OCI-LY7 (cell line): Measurements from ENCODE around the gene NCL. TPM values are rescaled to one million over a fixed set of nuclear protein-coding genes. Genes with fewer than 3 reads are reported as not detected.

Experiments used
- Bru-seq: library from RNA; stranded (reverse); fragments of 400-500 nt; gene quantifications from one replicate; lab custom pipeline; 2021; lab: Mats Ljungman, UMichigan
- BruChase-seq, 2 experiments: library from RNA; stranded (reverse); fragments of 400-500 nt; gene quantifications; one replicate each; lab custom pipeline; 2021; lab: Mats Ljungman, UMichigan
- BruUV-seq: library from RNA; stranded (reverse); fragments of 400-500 nt; replicated peaks from 2 replicates; lab custom pipeline; 2021; lab: Mats Ljungman, UMichigan
- CTCF ChIA-PET: fragments of 300-600 bp; sonication (Branson Sonifier 250); formaldehyde crosslinking; loops from one replicate; lab custom pipeline; 2022; ENCODE audit warnings: antibody characterized with exemption; ENCODE audit not compliant: unreplicated experiment; lab: Charles Lee
- POLR2A ChIA-PET: fragments of 300-600 bp; sonication (Branson Sonifier 250); formaldehyde crosslinking; loops from one replicate; lab custom pipeline; 2022; ENCODE audit warnings: antibody characterized with exemption; lab: Charles Lee
- DNase-seq: peaks from one replicate; pipeline ENCODE4 v3.0.0-alpha.2; 2015; ENCODE audit warnings: low spot score
- H2AFZ ChIP-seq: fragments of 200-600 bp; sonication (generic), shearing (Covaris generic); 2 replicates; pipeline ENCODE4 v1.6.1; 2014; ENCODE audit warnings: mild to moderate bottlenecking, antibody characterized with exemption, low read length, moderate library complexity
- H3K27ac ChIP-seq: fragments of 200-600 bp; sonication (generic); 2 replicates; pipeline ENCODE4 v1.5.1; 2014; ENCODE audit warnings: mixed run types, low read depth, mild to moderate bottlenecking, moderate library complexity, low read length, inconsistent platforms; ENCODE audit not compliant: poor library complexity, severe bottlenecking
- H3K36me3 ChIP-seq: fragments of 200-600 bp; sonication (generic); 2 replicates; pipeline ENCODE4 v1.6.1; 2014; ENCODE audit warnings: mild to moderate bottlenecking, antibody characterized with exemption, low read length, moderate library complexity, mixed read lengths; ENCODE audit not compliant: insufficient read depth
- H3K4me1 ChIP-seq: fragments of 200-600 bp; sonication (generic); 2 replicates; pipeline ENCODE4 v1.5.1; 2014; ENCODE audit warnings: mild to moderate bottlenecking, low read length; ENCODE audit not compliant: insufficient read depth, poor library complexity, severe bottlenecking
- H3K4me2 ChIP-seq: fragments of 200-600 bp; sonication (generic); 2 replicates; pipeline ENCODE4 v1.6.1; 2014; ENCODE audit warnings: mild to moderate bottlenecking, low read length
- H3K4me3 ChIP-seq: fragments of 200-600 bp; sonication (generic); 2 replicates; pipeline ENCODE4 v1.5.1; 2014; ENCODE audit warnings: mild to moderate bottlenecking, low read depth, low read length; ENCODE audit not compliant: poor library complexity, severe bottlenecking
- H3K79me2 ChIP-seq: fragments of 200-600 bp; sonication (generic); 2 replicates; pipeline ENCODE4 v1.6.1; 2016; ENCODE audit warnings: low read depth, mild to moderate bottlenecking, low read length, moderate library complexity, mixed read lengths; ENCODE audit not compliant: insufficient read depth
- H3K9me2 ChIP-seq: fragments of 200-600 bp; sonication (generic); 2 replicates; pipeline ENCODE4 v1.6.1; 2016; ENCODE audit warnings: mild to moderate bottlenecking, low read length, mixed read lengths; ENCODE audit not compliant: insufficient read depth
- H3K9me3 ChIP-seq: fragments of 200-600 bp; sonication (generic); 2 replicates; pipeline ENCODE4 v1.6.1; 2014; ENCODE audit warnings: mild to moderate bottlenecking, mixed run types, low read length, mixed read lengths
- H4K20me1 ChIP-seq: fragments of 200-600 bp; sonication (generic); 2 replicates; pipeline ENCODE4 v1.6.1; 2014; ENCODE audit warnings: mild to moderate bottlenecking, antibody characterized with exemption, low read length, moderate library complexity, mixed read lengths; ENCODE audit not compliant: insufficient read depth
- EZH2phosphoT487 ChIP-seq: fragments of 200-600 bp; sonication (generic); IDR thresholded peaks from 2 replicates; pipeline ENCODE4 v1.6.1; 2018; ENCODE audit warnings: low read depth, borderline replicate concordance, mild to moderate bottlenecking, mixed run types, antibody characterized with exemption, low read length, moderate library complexity, mixed read lengths
- intact Hi-C: fragments of 100-400 bp; cut with micrococcal nuclease; formaldehyde crosslinking; loops from one replicate; pipeline ENCODE4 v1.10.0; 2022; ENCODE audit not compliant: unreplicated experiment
- long read RNA-seq: library from polyadenylated mRNA; stranded (forward); transcript quantifications from one replicate; pipeline ENCODE4 v2.0.0, GENCODE V29; 2022
- total RNA-seq, 2 experiments: library from RNA; depleted of rRNA in 1 of 2; stranded (reverse); fragments of >200 nt in 1 of 2; shearing (Covaris generic) in 1 of 2; gene quantifications; 2 replicates each; pipeline ENCODE4 v1.2.3, GENCODE V29; 2014 to 2022
- TF ChIP-seq, protein P1 (sequence below): fragments of 200-600 bp; sonication (generic); conservative IDR thresholded peaks from 2 replicates; pipeline ENCODE4 v1.5.1; 2014; ENCODE audit warnings: mild to moderate bottlenecking, antibody characterized with exemption, low read length, moderate library complexity, mixed read lengths

NCL gene, protein sequence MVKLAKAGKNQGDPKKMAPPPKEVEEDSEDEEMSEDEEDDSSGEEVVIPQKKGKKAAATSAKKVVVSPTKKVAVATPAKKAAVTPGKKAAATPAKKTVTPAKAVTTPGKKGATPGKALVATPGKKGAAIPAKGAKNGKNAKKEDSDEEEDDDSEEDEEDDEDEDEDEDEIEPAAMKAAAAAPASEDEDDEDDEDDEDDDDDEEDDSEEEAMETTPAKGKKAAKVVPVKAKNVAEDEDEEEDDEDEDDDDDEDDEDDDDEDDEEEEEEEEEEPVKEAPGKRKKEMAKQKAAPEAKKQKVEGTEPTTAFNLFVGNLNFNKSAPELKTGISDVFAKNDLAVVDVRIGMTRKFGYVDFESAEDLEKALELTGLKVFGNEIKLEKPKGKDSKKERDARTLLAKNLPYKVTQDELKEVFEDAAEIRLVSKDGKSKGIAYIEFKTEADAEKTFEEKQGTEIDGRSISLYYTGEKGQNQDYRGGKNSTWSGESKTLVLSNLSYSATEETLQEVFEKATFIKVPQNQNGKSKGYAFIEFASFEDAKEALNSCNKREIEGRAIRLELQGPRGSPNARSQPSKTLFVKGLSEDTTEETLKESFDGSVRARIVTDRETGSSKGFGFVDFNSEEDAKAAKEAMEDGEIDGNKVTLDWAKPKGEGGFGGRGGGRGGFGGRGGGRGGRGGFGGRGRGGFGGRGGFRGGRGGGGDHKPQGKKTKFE
- total RNA-seq (2014; rRNA removed; shearing (Covaris generic)) (255 and 413 TPM in 2 replicates), total RNA-seq (2022) (895 and 1,007 TPM in 2 replicates), Bru-seq, nascent RNA (percentile 100 among the genes with signal in this experiment), BruChase-seq, experiment 1, labeled RNA remaining after a 6-hour chase (percentile 100 among the genes with signal in this experiment), BruChase-seq, experiment 2, labeled RNA remaining after a 2-hour chase (percentile 100 among the genes with signal in this experiment)
- long read RNA-seq, full-length matches to known transcripts, result 773 of 939 reads
- long read RNA-seq, partial matches to known transcripts, result 53 of 939 reads
- long read RNA-seq, other reads (novel, unspliced or antisense), result 113 of 939 reads

DNA sequence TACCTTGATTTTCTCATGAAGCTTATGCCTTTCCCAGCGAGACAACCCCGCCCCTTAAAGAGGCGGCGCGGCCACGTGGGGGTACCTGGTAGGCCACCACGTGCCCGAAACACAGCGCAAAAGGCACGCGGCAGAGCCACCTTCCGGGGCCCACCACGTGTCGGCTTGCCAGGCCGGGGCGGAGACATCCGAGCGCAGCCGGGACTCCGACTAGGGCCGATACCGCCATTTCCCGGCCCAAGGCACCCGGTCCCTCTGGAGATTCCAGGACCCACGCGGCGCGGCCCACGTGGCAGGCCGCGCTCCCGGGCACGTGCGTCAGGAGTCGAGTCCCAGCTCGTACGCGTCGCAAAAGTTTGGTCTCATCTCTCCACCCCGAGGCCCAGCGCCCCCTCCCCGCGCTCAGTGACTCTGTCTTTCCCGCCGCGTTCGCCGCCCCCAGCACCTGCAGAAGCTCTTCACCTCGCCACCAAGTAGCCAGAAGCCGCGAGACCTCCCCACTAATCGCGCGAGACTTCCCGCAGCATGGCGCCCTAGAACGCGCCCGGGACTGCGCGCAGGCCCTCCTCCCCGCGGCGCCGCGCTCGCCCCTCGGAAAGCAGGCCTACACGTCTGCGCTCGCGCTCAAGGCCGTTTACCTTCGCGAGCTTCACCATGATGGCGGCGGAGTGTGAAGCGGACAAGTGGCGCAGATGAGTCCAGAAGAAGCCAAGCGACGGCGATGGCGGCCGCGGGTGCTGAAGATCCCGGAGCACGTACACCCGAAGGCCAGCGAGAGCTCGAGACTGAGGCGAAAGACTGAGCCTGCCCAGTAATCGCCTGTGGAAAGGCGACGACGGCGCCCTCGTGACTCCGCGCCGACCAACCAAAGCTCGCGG, at the start of gene NCL:
NCL (minus strand) TSS at position 787 of the 878 bp plus-strand sequence; CDS start at position 656, 131 bp downstream.
- TF ChIP-seq EZH2phosphoT487, result no peak
- TF ChIP-seq, protein P1, sequence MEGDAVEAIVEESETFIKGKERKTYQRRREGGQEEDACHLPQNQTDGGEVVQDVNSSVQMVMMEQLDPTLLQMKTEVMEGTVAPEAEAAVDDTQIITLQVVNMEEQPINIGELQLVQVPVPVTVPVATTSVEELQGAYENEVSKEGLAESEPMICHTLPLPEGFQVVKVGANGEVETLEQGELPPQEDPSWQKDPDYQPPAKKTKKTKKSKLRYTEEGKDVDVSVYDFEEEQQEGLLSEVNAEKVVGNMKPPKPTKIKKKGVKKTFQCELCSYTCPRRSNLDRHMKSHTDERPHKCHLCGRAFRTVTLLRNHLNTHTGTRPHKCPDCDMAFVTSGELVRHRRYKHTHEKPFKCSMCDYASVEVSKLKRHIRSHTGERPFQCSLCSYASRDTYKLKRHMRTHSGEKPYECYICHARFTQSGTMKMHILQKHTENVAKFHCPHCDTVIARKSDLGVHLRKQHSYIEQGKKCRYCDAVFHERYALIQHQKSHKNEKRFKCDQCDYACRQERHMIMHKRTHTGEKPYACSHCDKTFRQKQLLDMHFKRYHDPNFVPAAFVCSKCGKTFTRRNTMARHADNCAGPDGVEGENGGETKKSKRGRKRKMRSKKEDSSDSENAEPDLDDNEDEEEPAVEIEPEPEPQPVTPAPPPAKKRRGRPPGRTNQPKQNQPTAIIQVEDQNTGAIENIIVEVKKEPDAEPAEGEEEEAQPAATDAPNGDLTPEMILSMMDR, result no peak
- ChIA-PET POLR2A (interaction anchor here (0.6 to 3.1 kb wide), 26 partner anchors 8 to 749 kb away, joined by 3 to 14 read pairs (median 3); no protein-coding TSS in a partner anchor), CTCF (interaction anchor here (0.7 kb wide), 1 partner anchor 12 kb away, joined by 3 read pairs; no protein-coding TSS in a partner anchor)
- Histone ChIP-seq H3K9me2 (no peaks in the 10 kb centered on the region), H2AFZ (peak within 1 kb of the TSS; percentile 39), H3K36me3 (peaks cover 53% of the 10 kb centered on the region), H3K79me2 (peaks cover 64% of the 10 kb centered on the region), H3K4me2 (peak within 1 kb of the TSS; percentile 98), H3K27ac (peak within 1 kb of the TSS; percentile 88), H3K4me1 (peaks cover 28% of the 10 kb centered on the region), H3K9me3 (no peaks in the 10 kb centered on the region), H3K4me3 (peak within 1 kb of the TSS; percentile 94), H4K20me1 (peaks cover 37% of the 10 kb centered on the region)
- no TSS peak for BruUV-seq
- peak; percentile 92 for DNase-seq
- intact Hi-C loops, result loop anchor here (1.0 to 10.0 kb wide), 4 partner anchors 50 to 251 kb away; no protein-coding TSS in a partner anchor

DNA sequence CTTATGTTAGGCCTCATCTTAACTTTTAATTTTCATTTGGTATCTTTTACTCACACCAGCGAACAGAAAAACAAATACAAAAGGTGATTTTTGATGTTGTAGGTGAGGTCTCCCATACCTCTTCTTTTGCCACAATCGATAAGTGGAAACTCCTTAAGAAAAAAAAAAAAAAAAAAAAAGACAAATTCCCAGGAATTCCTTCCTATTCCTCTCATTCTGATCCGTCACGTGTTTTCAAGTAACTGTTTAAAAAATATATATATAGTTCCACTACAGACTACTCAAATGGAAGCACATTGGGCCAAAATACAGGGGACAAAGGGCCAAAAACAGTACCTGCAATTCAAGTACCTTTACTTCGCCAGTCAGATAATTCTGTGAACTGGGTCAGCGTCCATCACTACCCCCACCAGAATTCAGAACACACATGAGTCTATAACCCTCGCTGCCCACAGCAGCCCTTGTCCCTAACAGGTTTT, 49.5 kb upstream of the NCL start:
- ChIA-PET CTCF (interaction anchor here (0.6 kb wide), 1 partner anchor 60 kb away, joined by 5 read pairs; no protein-coding TSS in a partner anchor), POLR2A (interaction anchor here (0.6 to 1.9 kb wide), 2 partner anchors 31 to 49 kb away, joined by 5 to 7 read pairs; partner anchors contain the start of gene NCL)
- Histone ChIP-seq H3K4me1 (peaks cover 23% of the 10 kb centered on the region), H3K9me2 (no peaks in the 10 kb centered on the region), H4K20me1 (no peaks in the 10 kb centered on the region), H3K27ac (peak overlapping the region; percentile 49), H3K79me2 (peaks cover 7% of the 10 kb centered on the region; the same call in 1 of the 2 replicates), H3K4me3 (peak overlapping the region; percentile 76), H3K9me3 (no peaks in the 10 kb centered on the region), H3K36me3 (0 out of 2 replicates have a peak, but pooled peaks cover 3% of the 10 kb centered on the region), H3K4me2 (peak overlapping the region; percentile 71), H2AFZ (peak overlapping the region; percentile 59)
- BruUV-seq, result TSS peak; percentile 96
- intact Hi-C loops, result loop anchor here (1.0 to 10.0 kb wide), 3 partner anchors 49 to 201 kb away; partner anchors contain the start of gene NCL
- no peak for TF ChIP-seq EZH2phosphoT487
- TF ChIP-seq, protein P1, result no peak
- DNase-seq, result no peak
